Pancreas (tissue), 10 donors: Measurements from ENCODE around the gene ULK2. TPM values are rescaled to one million over a fixed set of nuclear protein-coding genes. Genes with fewer than 3 reads are reported as not detected.
"Not testable (repeated sequence)": the region's sequence is repeated elsewhere in the genome, so short reads cannot be mapped to it uniquely, and the experiment has no call there.

Source experiments
- ATAC-seq, 4 donors: fragments of 200-7000 bp; cut with Tn5 transposase; one replicate each; pipeline versions ENCODE4 v1.8.0 to v1.9.1; 2020; ENCODE audit warnings: mild to moderate bottlenecking in 4 of 4, moderate library complexity in 4 of 4
- DNase-seq, 6 donors: peaks; one replicate each; pipeline ENCODE4 v3.0.0-alpha.2; 2020
- FAIRE-seq: peaks from 2 replicates; lab custom pipeline; 2012; peaks lifted over from hg19 to GRCh38; lab: Jason Lieb, UNC
- H3K27ac ChIP-seq, 4 donors: fragments of 200-600 bp; sonication (generic); 1 replicate in 3 of 4; 2 replicates in 1 of 4; pipeline versions ENCODE4 v1.5.0 to v1.8.0; 2020
- H3K27me3 ChIP-seq, 4 donors: fragments of 200-600 bp; one replicate each; pipeline ENCODE4 v1.8.0; 2021
- H3K36me3 ChIP-seq, 3 donors: fragments of 200-600 bp; sonication (generic) in 1 of 3; one replicate each; pipeline versions ENCODE4 v1.5.0 to v1.8.0; 2020 to 2021
- H3K4me1 ChIP-seq, 3 donors: fragments of 200-600 bp; one replicate each; pipeline ENCODE4 v1.8.0; 2021
- H3K4me3 ChIP-seq, 4 donors: fragments of 200-600 bp; sonication (generic) in 2 of 4; one replicate each; pipeline versions ENCODE4 v1.5.0 to v1.8.0; 2020 to 2021
- H3K9me3 ChIP-seq, 4 donors: fragments of 200-600 bp; one replicate each; pipeline ENCODE4 v1.8.0; 2021
- CTCF ChIP-seq, 4 donors: fragments of 200-600 bp; sonication (generic) in 3 of 4; IDR thresholded peaks; one replicate each; pipeline versions ENCODE4 v1.5.0 to v1.8.0; 2021; ENCODE audit warnings: antibody characterized with exemption in 4 of 4
- WGBS, 2 donors: extraction: QIAGEN DNeasy Blood & Tissue Kit; methylation state at CpG; one replicate each; pipeline ENCODE4 v1.1.7; 2013; 5-methylcytosine and 5-hydroxymethylcytosine counted together
- intact Hi-C, 3 donors: fragments of 100-400 bp; cut with DNase I; formaldehyde crosslinking; loops; one replicate each; pipeline versions ENCODE4 v1.11.1 to v1.14.2; 2022
- polyA plus RNA-seq, 2 donors: library from polyadenylated mRNA; stranded (reverse); fragments of 200-250 nt; gene quantifications; one replicate each; pipeline ENCODE4 v1.2.3, GENCODE V29; 2013
- total RNA-seq, 6 donors: library from RNA; stranded (reverse); fragmentation: NEBNext Ultra II Directional in 4 of 6; extraction: Animal tissue kit (Norgen Biotek cat#: 25700) in 4 of 6; gene quantifications; one replicate each; pipeline versions ENCODE4 v1.2.1 to v1.2.4, GENCODE V29; 2021 to 2023
- donor health status: healthy with polysubstance abuse.
- donor health status: DM: no; HTN: no; CAD: no; lungs with moderate emphysema.
- donor health status: DM: no; HTN: no; CAD: no.
- donor health status: control.
- donor health status: control.
- donor health status: Bipolar disorder and iron deficiency.
- donor health status: DM: yes; HTN: yes; CAD: no.
- donor health status: DM: no; HTN: no; CAD: no.
- donor health status: DM: no; HTN: no; CAD: no.
- donor health status: DM: yes; HTN: yes; CAD: no.

The ULK2 gene
- total and polyA plus RNA-seq, 8 donors: 3.1 to 12.5 (median 5.7) TPM

GRCh38 chr17:19897090-19897837, 29.5 kb upstream of the ULK2 start:
- Histone ChIP-seq H3K9me3 (no peaks in the 10 kb centered on the region), H3K27ac (no peak overlapping the region), H3K4me1 (no peaks in the 10 kb centered on the region), H3K4me3 (no peak overlapping the region), H3K27me3 (no peaks in the 10 kb centered on the region), H3K36me3 (no peaks in the 10 kb centered on the region)
- intact Hi-C loops: no loop called here
- FAIRE-seq (no peak), ATAC-seq (peak in 2 of 4 donors; percentile 30 to 56), DNase-seq (peak in 4 of 6 donors; percentile 5 to 64 (median 46))
- no peak for TF ChIP-seq CTCF (IDR thresholded peaks at IDR 0.05)
- WGBS, 2 donors: 48 to 53% methylated on average over 8 of the region's 8 CpGs

- FAIRE-seq: no peak
- no peaks in the 10 kb centered on the region for H3K36me3 ChIP-seq
- intact Hi-C loops: no loop called here
- no peaks in the 10 kb centered on the region for H3K9me3 ChIP-seq
- ATAC-seq: no peak
- 44 to 60% methylated on average over 2 of the region's 2 CpGs for WGBS, 2 donors
- H3K27ac ChIP-seq: no peak overlapping the region
- no peaks in the 10 kb centered on the region for H3K27me3 ChIP-seq
- H3K4me1 ChIP-seq: no peaks in the 10 kb centered on the region
- no peak for DNase-seq
- H3K4me3 ChIP-seq: no peak overlapping the region
- no peak for TF ChIP-seq CTCF (IDR thresholded peaks at IDR 0.05)
These were observed 28.9 kb upstream of the ULK2 start for GRCh38 chr17:19896679-19897078.

GRCh38 chr17:19890554-19890953, 22.8 kb upstream of the ULK2 start:
- intact Hi-C loops, H3K4me1 ChIP-seq, ATAC-seq, FAIRE-seq, H3K27ac ChIP-seq, DNase-seq, H3K9me3 ChIP-seq, H3K36me3 ChIP-seq, H3K27me3 ChIP-seq, H3K4me3 ChIP-seq: not testable (repeated sequence)
- WGBS, 2 donors: 87 to 92% methylated on average over 5 of the region's 5 CpGs

- H3K27ac ChIP-seq, H3K27me3 ChIP-seq, FAIRE-seq, H3K4me3 ChIP-seq, intact Hi-C loops, H3K9me3 ChIP-seq, H3K4me1 ChIP-seq, ATAC-seq, DNase-seq, H3K36me3 ChIP-seq: not testable (repeated sequence)
- WGBS, 2 donors: 86 to 88% methylated on average over 5 of the region's 5 CpGs
These were observed 22.3 kb upstream of the ULK2 start for GRCh38 chr17:19890001-19890400.

GRCh38 chr17:19886116-19886515, 18.4 kb upstream of the ULK2 start:
- no peak for TF ChIP-seq CTCF (IDR thresholded peaks at IDR 0.05)
- no peaks in the 10 kb centered on the region for H3K36me3 ChIP-seq
- H3K27me3 ChIP-seq: no peaks in the 10 kb centered on the region
- H3K4me3 ChIP-seq: no peak overlapping the region
- no peak overlapping the region for H3K27ac ChIP-seq
- no peaks in the 10 kb centered on the region for H3K9me3 ChIP-seq
- intact Hi-C loops: no loop called here
- DNase-seq: no peak
- no peak for FAIRE-seq
- H3K4me1 ChIP-seq: no peaks in the 10 kb centered on the region
- no peak for ATAC-seq

- H3K4me3 ChIP-seq: no peak overlapping the region
- intact Hi-C loops: no loop called here
- no peaks in the 10 kb centered on the region for H3K27me3 ChIP-seq
- DNase-seq: no peak
- no peak for FAIRE-seq
- no peak for TF ChIP-seq CTCF (IDR thresholded peaks at IDR 0.05)
- ATAC-seq: no peak
- WGBS, 2 donors: 80 to 86% methylated on average over 8 of the region's 8 CpGs
- H3K9me3 ChIP-seq: no peaks in the 10 kb centered on the region
- no peak overlapping the region for H3K27ac ChIP-seq
- H3K4me1 ChIP-seq: no peaks in the 10 kb centered on the region
- H3K36me3 ChIP-seq: no peaks in the 10 kb centered on the region
These were observed 15.9 kb upstream of the ULK2 start for GRCh38 chr17:19883537-19884215.
